ENCODE data around the gene PPP2R2B.

Gene PPP2R2B

GRCh38 chr5:146726891-146727290 lies 151.7 kb downstream of the PPP2R2B start:
- in situ Hi-C loops (cut with HindIII; ENCODE audit: low sequenced_read_pairs): no loop called here
- no peak overlapping the region for H3K4me3 ChIP-seq (ENCODE audit: low read depth, low read length)
- no peak for DNase-seq (ENCODE audit: low read depth, low spot score)
- no peak for TF ChIP-seq CTCF (IDR thresholded peaks at IDR 0.05; ENCODE audit: low read depth, low read length)

GRCh38 chr5:146726020-146726419 lies 152.5 kb downstream of the PPP2R2B start:
- no peak overlapping the region for H3K4me3 ChIP-seq (ENCODE audit: low read depth, low read length)
- in situ Hi-C loops (cut with HindIII; ENCODE audit: low sequenced_read_pairs): no loop called here
- no peak for TF ChIP-seq CTCF (IDR thresholded peaks at IDR 0.05; ENCODE audit: low read depth, low read length)
- no peak for DNase-seq (ENCODE audit: low read depth, low spot score)

- no peak overlapping the region for H3K4me3 ChIP-seq (ENCODE audit: low read depth, low read length)
- DNase-seq (ENCODE audit: low read depth, low spot score): peak; percentile 20
- in situ Hi-C loops (cut with HindIII; ENCODE audit: low sequenced_read_pairs): no loop called here
- TF ChIP-seq CTCF (IDR thresholded peaks at IDR 0.05; ENCODE audit: low read depth, low read length): no peak
These were observed 153.5 kb downstream of the PPP2R2B start for GRCh38 chr5:146725025-146725424.

GRCh38 chr5:146722361-146722779 lies 156.2 kb downstream of the PPP2R2B start:
- peak; percentile 25 for DNase-seq (ENCODE audit: low read depth, low spot score)
- TF ChIP-seq CTCF (IDR thresholded peaks at IDR 0.05; ENCODE audit: low read depth, low read length): no peak
- in situ Hi-C loops (cut with HindIII; ENCODE audit: low sequenced_read_pairs): no loop called here
- no peak overlapping the region for H3K4me3 ChIP-seq (ENCODE audit: low read depth, low read length)

GRCh38 chr5:146721073-146721815 lies 157.3 kb downstream of the PPP2R2B start:
- no peak for DNase-seq (ENCODE audit: low read depth, low spot score)
- TF ChIP-seq CTCF (IDR thresholded peaks at IDR 0.05; ENCODE audit: low read depth, low read length): no peak
- no peak overlapping the region for H3K4me3 ChIP-seq (ENCODE audit: low read depth, low read length)
- in situ Hi-C loops (cut with HindIII; ENCODE audit: low sequenced_read_pairs): no loop called here

- H3K4me3 ChIP-seq (ENCODE audit: low read depth, low read length): no peak overlapping the region
- in situ Hi-C loops (cut with HindIII; ENCODE audit: low sequenced_read_pairs): no loop called here
- no peak for TF ChIP-seq CTCF (IDR thresholded peaks at IDR 0.05; ENCODE audit: low read depth, low read length)
- DNase-seq (ENCODE audit: low read depth, low spot score): no peak
These were observed 158.4 kb downstream of the PPP2R2B start for GRCh38 chr5:146720107-146720506.
